HepG2 (cell line): ENCODE measurements around the gene MFSD12. TPM values are rescaled to one million over a fixed set of nuclear protein-coding genes. Genes with fewer than 3 reads are reported as not detected.

Experiments
- ATAC-seq: fragments of 200-7000 bp; cut with Tn5 transposase; 3 replicates; pipeline ENCODE4 v1.9.1; 2020; ENCODE audit warnings: mild to moderate bottlenecking, moderate library complexity
- BruUV-seq: library from RNA; stranded (reverse); fragments of 400-500 nt; replicated peaks from 2 replicates; lab custom pipeline; 2021; lab: Mats Ljungman, UMichigan
- CTCF ChIA-PET: fragments of 300-600 bp; formaldehyde crosslinking; extraction: SDS; loops from one replicate; lab custom pipeline; 2021; ENCODE audit warnings: low total read pairs, inconsistent platforms, low intra/inter-chr PET ratio; lab: Yijun Ruan, JAX
- POLR2A ChIA-PET: fragments of 350-600 bp; sonication (Branson Sonifier 250); formaldehyde crosslinking; loops from one replicate; lab custom pipeline; 2020; ENCODE audit warnings: antibody characterized with exemption, inconsistent platforms; lab: Yijun Ruan, JAX
- DNase-seq: peaks from one replicate; pipeline ENCODE4 v3.0.0-alpha.2; 2015; ENCODE audit warnings: low spot score
- FAIRE-seq: peaks from 3 replicates; lab custom pipeline; 2011; peaks lifted over from hg19 to GRCh38; lab: Jason Lieb, UNC
- H2AFZ ChIP-seq: one replicate; pipeline ENCODE4 v1.6.1; 2011; ENCODE audit warnings: low read length, inconsistent platforms
- H3K27ac ChIP-seq: fragments of 300-600 bp; 3 replicates; pipeline ENCODE4 v1.8.0; 2011; ENCODE audit warnings: mixed run types, mild to moderate bottlenecking, mixed read lengths, low read length, inconsistent platforms; ENCODE audit not compliant: insufficient read depth; ENCODE audit errors: extremely low read length
- H3K27me3 ChIP-seq, 2 experiments: fragments of 200-600 bp in 1 of 2; 2 replicates in 1 of 2; 3 replicates in 1 of 2; pipeline versions ENCODE4 v1.6.0 to v1.8.0; 2011; ENCODE audit warnings: low read length in 2 of 2, mild to moderate bottlenecking in 2 of 2, moderate library complexity in 2 of 2, inconsistent platforms in 1 of 2; ENCODE audit not compliant: insufficient read depth in 2 of 2, control insufficient read depth in 1 of 2
- H3K36me3 ChIP-seq, 2 experiments: fragments of 200-600 bp in 1 of 2; replicated peaks in 1 of 2; 2 replicates in 1 of 2; 3 replicates in 1 of 2; pipeline versions ENCODE4 v1.5.1 to v1.8.0; 2011; ENCODE audit warnings: low read length in 2 of 2, inconsistent platforms in 1 of 2; ENCODE audit not compliant: insufficient read depth in 2 of 2, control insufficient read depth in 1 of 2
- H3K4me1 ChIP-seq: 2 replicates; pipeline ENCODE4 v1.5.1; 2012; ENCODE audit warnings: low read length, inconsistent platforms; ENCODE audit not compliant: insufficient read depth
- H3K4me2 ChIP-seq: 2 replicates; pipeline ENCODE4 v1.6.0; 2011; ENCODE audit warnings: low read depth, low read length, inconsistent platforms
- H3K4me3 ChIP-seq, 3 experiments: fragments of 200-600 bp in 1 of 3; sonication (generic), shearing (Covaris generic) in 1 of 3; replicated peaks in 1 of 3; 2 replicates each; pipeline ENCODE4 v1.5.1; 2011 to 2016; ENCODE audit warnings: low read length in 3 of 3, inconsistent platforms in 2 of 3, low read depth in 2 of 3, mild to moderate bottlenecking in 2 of 3, control low read depth in 1 of 3, mixed read lengths in 1 of 3; ENCODE audit not compliant: insufficient read depth in 1 of 3
- H3K79me2 ChIP-seq: one replicate; pipeline ENCODE4 v1.6.1; 2011; ENCODE audit warnings: low read length, inconsistent platforms; ENCODE audit not compliant: insufficient read depth
- H3K9ac ChIP-seq: 2 replicates; pipeline ENCODE4 v1.6.0; 2011; ENCODE audit warnings: mild to moderate bottlenecking, low read depth, low read length, inconsistent platforms; ENCODE audit not compliant: insufficient read depth
- H3K9me3 ChIP-seq: 2 replicates; pipeline ENCODE4 v1.5.1; 2012; ENCODE audit warnings: mild to moderate bottlenecking, low read length
- H4K20me1 ChIP-seq: 2 replicates; pipeline ENCODE4 v1.6.0; 2011; ENCODE audit warnings: inconsistent platforms, mild to moderate bottlenecking, low read length, moderate library complexity; ENCODE audit not compliant: insufficient read depth
- ADNP ChIP-seq: sonication (generic); formaldehyde crosslinking; IDR thresholded peaks from 2 replicates; pipeline ENCODE4 v1.4.0; 2020; ENCODE audit warnings: missing genetic modification reagents
- ARID2 ChIP-seq: sonication (generic); formaldehyde crosslinking; IDR thresholded peaks from 2 replicates; pipeline ENCODE4 v1.8.1; 2022; ENCODE audit warnings: mild to moderate bottlenecking, missing genetic modification reagents, borderline replicate concordance
- FLYWCH1 ChIP-seq: sonication (generic); formaldehyde crosslinking; IDR thresholded peaks from 2 replicates; pipeline ENCODE4 v1.8.1; 2023; ENCODE audit warnings: mild to moderate bottlenecking, missing genetic modification reagents
- NCOA5 ChIP-seq: sonication (generic); formaldehyde crosslinking; IDR thresholded peaks from 2 replicates; pipeline ENCODE4 v1.4.0; 2020; ENCODE audit warnings: missing genetic modification reagents
- PAX8 ChIP-seq: sonication (generic); formaldehyde crosslinking; IDR thresholded peaks from 2 replicates; pipeline ENCODE4 v1.8.0; 2022; ENCODE audit warnings: mild to moderate bottlenecking, missing genetic modification reagents, borderline replicate concordance
- RELA ChIP-seq: sonication (generic); formaldehyde crosslinking; IDR thresholded peaks from 2 replicates; pipeline ENCODE4 v1.4.0; 2020; ENCODE audit warnings: missing genetic modification reagents
- YEATS4 ChIP-seq: sonication (generic); formaldehyde crosslinking; IDR thresholded peaks from 2 replicates; pipeline ENCODE4 v1.4.0; 2020; ENCODE audit warnings: missing genetic modification reagents, borderline replicate concordance
- ZFP36 ChIP-seq: fragments of 150-350 bp; IDR thresholded peaks from 2 replicates; pipeline ENCODE4 v1.6.1; 2018; ENCODE audit warnings: borderline replicate concordance, low read length, low read depth; ENCODE audit not compliant: partially characterized antibody
- ZNF431 ChIP-seq: sonication (generic); formaldehyde crosslinking; IDR thresholded peaks from 2 replicates; pipeline ENCODE4 v1.9.0; 2022; ENCODE audit warnings: missing genetic modification reagents, low read depth, mild to moderate bottlenecking, borderline replicate concordance
- ZNF841 ChIP-seq: sonication (generic); formaldehyde crosslinking; IDR thresholded peaks from 2 replicates; pipeline ENCODE4 v1.8.1; 2023; ENCODE audit warnings: missing genetic modification reagents, borderline replicate concordance
- WGBS: methylation state at CpG from one replicate; pipeline ENCODE4 v1.1.6; 2017; ENCODE audit warnings: low lambda C conversion rate; 5-methylcytosine and 5-hydroxymethylcytosine counted together
- in situ Hi-C: cut with HindIII; loops from 2 replicates; pipeline ENCODE4 v1.10.0; 2017; ENCODE audit warnings: low pct_unique_long_range_greater_than_20kb; ENCODE audit not compliant: extremely low pct_ligation_motif_present
- intact Hi-C: fragments of 100-400 bp; cut with micrococcal nuclease; formaldehyde crosslinking; loops from one replicate; pipeline ENCODE4 v1.10.0; 2022; ENCODE audit not compliant: unreplicated experiment
- polyA plus RNA-seq, 8 experiments: library from polyadenylated mRNA; depleted of rRNA in 3 of 8; stranded (reverse) in 7 of 8; unstranded in 1 of 8; fragments of >200 nt; fragmentation: Illumina TruSeq in 4 of 8; extraction: Trizol in 4 of 8; gene quantifications; 2 replicates each; pipeline versions ENCODE4 v1.2.1 to v1.2.3, GENCODE V29; 2011 to 2016; ENCODE audit warnings: low read depth in 4 of 8, missing spikeins in 1 of 8, mixed read lengths in 1 of 8; ENCODE audit not compliant: insufficient read depth in 1 of 8
- total RNA-seq, 5 experiments: library from RNA; depleted of rRNA; stranded (reverse); fragments of >200 nt; fragmentation: Illumina TruSeq; extraction: Trizol; gene quantifications; 2 replicates each; pipeline ENCODE4 v1.2.3, GENCODE V29; 2016; ENCODE audit warnings: low read depth in 1 of 5
- TF ChIP-seq, protein P1 (sequence below): sonication (generic); formaldehyde crosslinking; IDR thresholded peaks from 2 replicates; pipeline ENCODE4; 2020; ENCODE audit warnings: missing genetic modification reagents, mild to moderate bottlenecking, borderline replicate concordance
- TF ChIP-seq, protein P2 (sequence below): sonication (generic); formaldehyde crosslinking; IDR thresholded peaks from 2 replicates; pipeline ENCODE4 v1.9.0; 2021; ENCODE audit warnings: mild to moderate bottlenecking, missing genetic modification reagents

The MFSD12 gene
- total and polyA plus RNA-seq, 2 of the 13 experiments (the other 11 are each of a cell fraction or from before 2014, with no cell fraction given), result 27.2 to 29.1 TPM

DNA sequence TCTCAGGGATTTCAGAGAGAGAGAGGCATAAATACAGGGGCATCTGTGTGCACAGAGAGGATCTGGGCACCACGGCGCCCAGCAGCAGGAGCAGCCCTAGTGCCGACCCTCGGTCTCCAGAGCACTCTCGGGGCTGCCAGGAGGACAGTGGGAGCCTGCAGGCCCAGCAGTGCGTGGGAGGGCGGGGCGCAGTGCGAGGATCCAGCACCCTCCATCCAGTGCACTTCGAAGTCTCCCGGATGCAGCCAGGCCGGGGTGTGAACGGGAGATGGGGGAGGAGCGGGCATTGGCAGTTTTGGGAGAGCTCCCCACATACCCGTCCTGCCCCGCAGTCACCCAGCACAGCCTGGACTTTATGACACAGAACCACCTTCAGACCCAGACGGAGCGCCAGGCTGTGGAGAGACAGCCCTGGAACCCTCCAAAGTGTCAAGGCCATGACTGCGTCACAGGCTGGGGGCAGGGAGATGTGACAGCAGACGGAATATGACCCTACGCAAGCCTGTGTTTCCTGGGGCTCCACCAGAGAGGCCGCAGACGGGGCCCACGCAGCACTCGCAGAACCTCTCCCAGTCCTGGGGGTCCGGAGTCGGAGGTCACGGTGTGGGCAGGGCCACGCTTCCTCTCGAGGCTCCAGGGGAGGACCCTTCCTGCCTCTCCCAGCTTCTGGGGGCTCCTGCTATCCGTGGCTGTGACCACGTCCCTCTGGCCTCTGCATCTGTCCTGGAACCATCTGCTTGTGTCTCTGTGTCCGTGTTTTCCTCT, 33.1 kb downstream of the MFSD12 start:
- no peak for FAIRE-seq
- BruUV-seq, result no TSS peak
- H3K9me3 ChIP-seq, result no peaks in the 10 kb centered on the region

More for the DNA sequence above, 33.1 kb downstream of the MFSD12 start:
- peaks cover 27 to 49% of the 10 kb centered on the region in 2 experiments for H3K36me3 ChIP-seq
- no peak overlapping the region for H3K9ac ChIP-seq
- no peak overlapping the region for H3K4me3 ChIP-seq
- H3K27ac ChIP-seq, result no peak overlapping the region
- POLR2A ChIA-PET, result no interaction called here
- peaks cover 11% of the 10 kb centered on the region for H3K79me2 ChIP-seq
- H4K20me1 ChIP-seq, result peaks cover 8% of the 10 kb centered on the region; the same call in 1 of the 2 replicates
- 97% methylated on average over 20 of the region's 33 CpGs for WGBS
- intact Hi-C loops (no loop called here), in situ Hi-C loops (no loop called here)
- no peak overlapping the region for H3K4me2 ChIP-seq
- CTCF ChIA-PET, result no interaction called here
- ATAC-seq (no peak), DNase-seq (no peak)
- TF ChIP-seq PAX8 (CRISPR knock-in tag), result no peak
- TF ChIP-seq, protein P1, sequence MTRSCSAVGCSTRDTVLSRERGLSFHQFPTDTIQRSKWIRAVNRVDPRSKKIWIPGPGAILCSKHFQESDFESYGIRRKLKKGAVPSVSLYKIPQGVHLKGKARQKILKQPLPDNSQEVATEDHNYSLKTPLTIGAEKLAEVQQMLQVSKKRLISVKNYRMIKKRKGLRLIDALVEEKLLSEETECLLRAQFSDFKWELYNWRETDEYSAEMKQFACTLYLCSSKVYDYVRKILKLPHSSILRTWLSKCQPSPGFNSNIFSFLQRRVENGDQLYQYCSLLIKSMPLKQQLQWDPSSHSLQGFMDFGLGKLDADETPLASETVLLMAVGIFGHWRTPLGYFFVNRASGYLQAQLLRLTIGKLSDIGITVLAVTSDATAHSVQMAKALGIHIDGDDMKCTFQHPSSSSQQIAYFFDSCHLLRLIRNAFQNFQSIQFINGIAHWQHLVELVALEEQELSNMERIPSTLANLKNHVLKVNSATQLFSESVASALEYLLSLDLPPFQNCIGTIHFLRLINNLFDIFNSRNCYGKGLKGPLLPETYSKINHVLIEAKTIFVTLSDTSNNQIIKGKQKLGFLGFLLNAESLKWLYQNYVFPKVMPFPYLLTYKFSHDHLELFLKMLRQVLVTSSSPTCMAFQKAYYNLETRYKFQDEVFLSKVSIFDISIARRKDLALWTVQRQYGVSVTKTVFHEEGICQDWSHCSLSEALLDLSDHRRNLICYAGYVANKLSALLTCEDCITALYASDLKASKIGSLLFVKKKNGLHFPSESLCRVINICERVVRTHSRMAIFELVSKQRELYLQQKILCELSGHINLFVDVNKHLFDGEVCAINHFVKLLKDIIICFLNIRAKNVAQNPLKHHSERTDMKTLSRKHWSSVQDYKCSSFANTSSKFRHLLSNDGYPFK (CRISPR knock-in tag), result no peak
- no peak for TF ChIP-seq NCOA5 (CRISPR knock-in tag)
- TF ChIP-seq ZNF841 (CRISPR knock-in tag), result no peak
- no peak for TF ChIP-seq ARID2 (CRISPR knock-in tag)
- TF ChIP-seq ADNP (CRISPR knock-in tag), result no peak
- TF ChIP-seq ZNF431 (CRISPR knock-in tag), result no peak
- TF ChIP-seq, protein P2, sequence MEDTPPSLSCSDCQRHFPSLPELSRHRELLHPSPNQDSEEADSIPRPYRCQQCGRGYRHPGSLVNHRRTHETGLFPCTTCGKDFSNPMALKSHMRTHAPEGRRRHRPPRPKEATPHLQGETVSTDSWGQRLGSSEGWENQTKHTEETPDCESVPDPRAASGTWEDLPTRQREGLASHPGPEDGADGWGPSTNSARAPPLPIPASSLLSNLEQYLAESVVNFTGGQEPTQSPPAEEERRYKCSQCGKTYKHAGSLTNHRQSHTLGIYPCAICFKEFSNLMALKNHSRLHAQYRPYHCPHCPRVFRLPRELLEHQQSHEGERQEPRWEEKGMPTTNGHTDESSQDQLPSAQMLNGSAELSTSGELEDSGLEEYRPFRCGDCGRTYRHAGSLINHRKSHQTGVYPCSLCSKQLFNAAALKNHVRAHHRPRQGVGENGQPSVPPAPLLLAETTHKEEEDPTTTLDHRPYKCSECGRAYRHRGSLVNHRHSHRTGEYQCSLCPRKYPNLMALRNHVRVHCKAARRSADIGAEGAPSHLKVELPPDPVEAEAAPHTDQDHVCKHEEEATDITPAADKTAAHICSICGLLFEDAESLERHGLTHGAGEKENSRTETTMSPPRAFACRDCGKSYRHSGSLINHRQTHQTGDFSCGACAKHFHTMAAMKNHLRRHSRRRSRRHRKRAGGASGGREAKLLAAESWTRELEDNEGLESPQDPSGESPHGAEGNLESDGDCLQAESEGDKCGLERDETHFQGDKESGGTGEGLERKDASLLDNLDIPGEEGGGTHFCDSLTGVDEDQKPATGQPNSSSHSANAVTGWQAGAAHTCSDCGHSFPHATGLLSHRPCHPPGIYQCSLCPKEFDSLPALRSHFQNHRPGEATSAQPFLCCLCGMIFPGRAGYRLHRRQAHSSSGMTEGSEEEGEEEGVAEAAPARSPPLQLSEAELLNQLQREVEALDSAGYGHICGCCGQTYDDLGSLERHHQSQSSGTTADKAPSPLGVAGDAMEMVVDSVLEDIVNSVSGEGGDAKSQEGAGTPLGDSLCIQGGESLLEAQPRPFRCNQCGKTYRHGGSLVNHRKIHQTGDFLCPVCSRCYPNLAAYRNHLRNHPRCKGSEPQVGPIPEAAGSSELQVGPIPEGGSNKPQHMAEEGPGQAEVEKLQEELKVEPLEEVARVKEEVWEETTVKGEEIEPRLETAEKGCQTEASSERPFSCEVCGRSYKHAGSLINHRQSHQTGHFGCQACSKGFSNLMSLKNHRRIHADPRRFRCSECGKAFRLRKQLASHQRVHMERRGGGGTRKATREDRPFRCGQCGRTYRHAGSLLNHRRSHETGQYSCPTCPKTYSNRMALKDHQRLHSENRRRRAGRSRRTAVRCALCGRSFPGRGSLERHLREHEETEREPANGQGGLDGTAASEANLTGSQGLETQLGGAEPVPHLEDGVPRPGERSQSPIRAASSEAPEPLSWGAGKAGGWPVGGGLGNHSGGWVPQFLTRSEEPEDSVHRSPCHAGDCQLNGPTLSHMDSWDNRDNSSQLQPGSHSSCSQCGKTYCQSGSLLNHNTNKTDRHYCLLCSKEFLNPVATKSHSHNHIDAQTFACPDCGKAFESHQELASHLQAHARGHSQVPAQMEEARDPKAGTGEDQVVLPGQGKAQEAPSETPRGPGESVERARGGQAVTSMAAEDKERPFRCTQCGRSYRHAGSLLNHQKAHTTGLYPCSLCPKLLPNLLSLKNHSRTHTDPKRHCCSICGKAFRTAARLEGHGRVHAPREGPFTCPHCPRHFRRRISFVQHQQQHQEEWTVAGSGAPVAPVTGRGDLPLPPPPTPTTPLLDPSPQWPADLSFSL (CRISPR knock-in tag), result no peak
- no peak for TF ChIP-seq RELA (CRISPR knock-in tag)
- TF ChIP-seq YEATS4 (CRISPR knock-in tag), result no peak
- no peak for TF ChIP-seq ZFP36
- no peak for TF ChIP-seq FLYWCH1
- H3K4me1 ChIP-seq, result no peaks in the 10 kb centered on the region
- no peaks in the 10 kb centered on the region for H3K27me3 ChIP-seq
- no peak overlapping the region for H2AFZ ChIP-seq
